ENCODE measurements around the gene SPRING1.

Gene SPRING1

DNA sequence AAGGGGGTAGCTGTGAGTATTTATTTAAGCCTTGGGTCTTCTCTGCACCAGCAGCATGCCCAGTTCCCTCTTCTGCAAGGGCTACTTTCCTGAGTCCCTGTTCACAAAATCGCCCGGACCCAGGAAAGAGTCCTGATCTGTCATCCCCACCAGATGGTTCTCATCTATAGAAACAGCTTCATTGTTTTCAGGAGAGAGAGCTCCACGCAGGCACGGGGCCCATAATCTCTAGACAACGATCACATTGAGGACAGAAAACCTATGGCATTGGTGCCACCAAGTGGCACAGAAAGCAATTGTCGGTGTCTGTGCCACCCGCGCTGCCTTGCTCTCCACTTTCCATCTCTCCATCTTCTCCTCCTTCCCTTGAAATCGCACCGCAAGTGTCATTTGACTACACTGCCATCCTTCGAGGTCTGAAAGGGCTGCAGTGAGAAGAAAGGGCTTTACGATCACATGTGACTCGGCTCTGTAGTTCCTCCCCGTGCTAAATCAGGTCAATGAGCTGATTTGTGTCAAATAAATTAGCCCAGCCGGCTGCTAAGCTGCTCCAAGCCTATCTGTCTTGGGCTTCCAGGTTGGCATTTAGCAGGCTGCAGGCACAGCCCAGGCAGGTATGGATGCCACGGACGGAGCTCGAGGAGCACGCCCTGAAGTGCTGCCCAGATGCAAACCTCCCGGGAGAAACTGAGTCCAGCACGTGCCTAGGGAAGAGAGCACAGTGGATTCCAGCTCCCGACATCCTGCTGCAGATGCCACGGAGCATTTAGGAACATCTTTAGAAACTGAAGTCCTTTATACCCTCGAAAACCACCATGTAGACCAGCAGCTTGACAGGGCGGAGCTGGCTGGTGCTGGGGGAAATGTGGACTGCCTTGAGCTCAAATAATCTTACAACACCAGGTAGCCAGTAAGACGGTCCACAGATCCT lies 28.8 kb downstream of the SPRING1 start:
- peaks cover 36% of the 10 kb centered on the region for H3K27me3 Mint-ChIP-seq (ENCODE audit: low read depth)
- H3K4me1 Mint-ChIP-seq, result peaks cover 52% of the 10 kb centered on the region
- no peaks in the 10 kb centered on the region for H3K9me3 Mint-ChIP-seq
- peaks cover 8% of the 10 kb centered on the region for H3K36me3 Mint-ChIP-seq (ENCODE audit: low read depth)
- TF ChIP-seq, protein P1, sequence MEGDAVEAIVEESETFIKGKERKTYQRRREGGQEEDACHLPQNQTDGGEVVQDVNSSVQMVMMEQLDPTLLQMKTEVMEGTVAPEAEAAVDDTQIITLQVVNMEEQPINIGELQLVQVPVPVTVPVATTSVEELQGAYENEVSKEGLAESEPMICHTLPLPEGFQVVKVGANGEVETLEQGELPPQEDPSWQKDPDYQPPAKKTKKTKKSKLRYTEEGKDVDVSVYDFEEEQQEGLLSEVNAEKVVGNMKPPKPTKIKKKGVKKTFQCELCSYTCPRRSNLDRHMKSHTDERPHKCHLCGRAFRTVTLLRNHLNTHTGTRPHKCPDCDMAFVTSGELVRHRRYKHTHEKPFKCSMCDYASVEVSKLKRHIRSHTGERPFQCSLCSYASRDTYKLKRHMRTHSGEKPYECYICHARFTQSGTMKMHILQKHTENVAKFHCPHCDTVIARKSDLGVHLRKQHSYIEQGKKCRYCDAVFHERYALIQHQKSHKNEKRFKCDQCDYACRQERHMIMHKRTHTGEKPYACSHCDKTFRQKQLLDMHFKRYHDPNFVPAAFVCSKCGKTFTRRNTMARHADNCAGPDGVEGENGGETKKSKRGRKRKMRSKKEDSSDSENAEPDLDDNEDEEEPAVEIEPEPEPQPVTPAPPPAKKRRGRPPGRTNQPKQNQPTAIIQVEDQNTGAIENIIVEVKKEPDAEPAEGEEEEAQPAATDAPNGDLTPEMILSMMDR (IDR thresholded peaks at IDR 0.05; ENCODE audit: unreplicated experiment in 3 of 3), result peak; percentile 54 to 66 (median 62)
- peak overlapping the region in 2 of 3 experiments; percentile 9 to 30 for H3K4me3 Mint-ChIP-seq
- H3K27ac Mint-ChIP-seq, result peak overlapping the region in 1 of 3 experiments; percentile 44

DNA sequence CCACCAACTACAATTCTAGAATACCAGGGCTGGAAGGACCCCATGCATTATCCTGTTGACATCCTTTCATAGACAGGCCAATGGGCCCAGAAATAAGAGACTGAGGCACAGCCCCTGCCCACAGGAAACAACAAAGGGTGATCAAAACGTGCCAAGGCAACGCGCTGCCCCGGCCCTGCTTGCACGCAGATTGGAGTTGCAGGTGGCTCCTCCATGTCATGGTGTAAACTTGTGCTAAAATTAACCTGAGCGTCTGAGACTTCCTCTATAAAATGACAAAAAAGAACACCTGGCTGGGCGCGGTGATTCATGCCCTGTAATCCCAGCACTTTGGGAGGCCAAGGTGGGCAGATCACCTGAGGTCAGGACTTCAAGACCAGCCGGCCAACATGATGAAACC lies 30.1 kb downstream of the SPRING1 start:
- peaks cover 8% of the 10 kb centered on the region for H3K36me3 Mint-ChIP-seq (ENCODE audit: low read depth)

DNA sequence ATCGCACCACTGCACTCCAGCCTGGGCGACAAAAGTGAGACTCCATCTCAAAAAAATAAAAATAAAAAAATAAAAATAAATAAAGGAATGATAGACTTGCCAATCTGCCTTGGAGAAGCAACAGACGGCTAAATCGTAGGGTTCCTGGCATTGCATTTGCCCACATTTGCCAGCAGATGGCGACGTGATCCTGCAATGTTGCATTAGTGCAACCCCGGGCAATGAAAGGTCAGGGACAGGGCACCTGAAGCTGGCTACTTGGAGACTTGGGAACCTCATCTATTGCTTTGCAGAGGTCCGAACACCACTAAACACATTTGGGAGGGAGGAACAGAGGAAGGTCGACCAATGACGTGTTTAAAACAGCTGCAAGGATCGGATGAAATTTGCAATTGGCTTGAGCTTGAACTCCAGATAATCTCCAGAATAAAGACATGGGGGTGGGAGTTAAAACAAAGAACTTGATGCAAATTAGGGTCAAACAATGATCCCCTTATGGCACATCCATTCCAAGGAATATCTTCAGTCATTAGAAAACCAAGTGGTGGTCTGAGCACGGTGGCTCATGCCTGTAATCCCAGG lies 34.6 kb downstream of the SPRING1 start:
- H3K4me3 Mint-ChIP-seq, result no peak overlapping the region
- peaks cover 17% of the 10 kb centered on the region for H3K27me3 Mint-ChIP-seq (ENCODE audit: low read depth)
- TF ChIP-seq, protein P1 (IDR thresholded peaks at IDR 0.05; ENCODE audit: unreplicated experiment in 3 of 3), result peak; percentile 90 to 95 (median 95)
- no peak overlapping the region for H3K27ac Mint-ChIP-seq
- no peaks in the 10 kb centered on the region for H3K36me3 Mint-ChIP-seq (ENCODE audit: low read depth)
- peaks cover 10% of the 10 kb centered on the region for H3K4me1 Mint-ChIP-seq
- H3K9me3 Mint-ChIP-seq, result peaks cover 2% of the 10 kb centered on the region

More for the DNA sequence above, 30.1 kb downstream of the SPRING1 start:
- TF ChIP-seq, protein P1 (IDR thresholded peaks at IDR 0.05; ENCODE audit: unreplicated experiment in 3 of 3), result no peak
- H3K4me1 Mint-ChIP-seq, result peaks cover 44% of the 10 kb centered on the region
- peaks cover 2% of the 10 kb centered on the region for H3K9me3 Mint-ChIP-seq
- H3K27me3 Mint-ChIP-seq (ENCODE audit: low read depth), result peaks cover 36% of the 10 kb centered on the region
- no peak overlapping the region for H3K4me3 Mint-ChIP-seq
- no peak overlapping the region for H3K27ac Mint-ChIP-seq

DNA sequence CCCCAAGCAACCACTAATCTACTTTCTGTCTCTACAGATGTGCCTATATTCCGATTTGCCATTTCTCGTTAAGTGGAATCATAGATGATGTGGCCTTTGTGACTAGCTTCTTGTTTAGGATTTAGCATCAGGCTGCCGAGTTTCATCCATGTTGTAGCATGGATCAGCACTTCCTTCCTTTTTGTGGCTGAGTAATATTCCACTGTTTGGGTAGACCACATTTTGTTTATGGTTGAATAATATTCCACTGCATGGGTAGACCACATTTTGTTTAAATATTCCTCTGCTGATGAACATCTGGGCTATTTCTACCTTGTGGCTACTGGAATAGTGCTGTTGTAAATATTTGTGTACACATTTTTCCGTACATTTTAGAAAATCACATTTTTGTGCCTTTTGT lies 36.4 kb downstream of the SPRING1 start:
- H3K4me3 Mint-ChIP-seq, result no peak overlapping the region
- TF ChIP-seq, protein P1 (IDR thresholded peaks at IDR 0.05; ENCODE audit: unreplicated experiment in 3 of 3), result no peak
- H3K9me3 Mint-ChIP-seq, result peaks cover 2% of the 10 kb centered on the region
- no peak overlapping the region for H3K27ac Mint-ChIP-seq
- peaks cover 12% of the 10 kb centered on the region for H3K27me3 Mint-ChIP-seq (ENCODE audit: low read depth)
- H3K4me1 Mint-ChIP-seq, result peaks cover 10% of the 10 kb centered on the region
- no peaks in the 10 kb centered on the region for H3K36me3 Mint-ChIP-seq (ENCODE audit: low read depth)

DNA sequence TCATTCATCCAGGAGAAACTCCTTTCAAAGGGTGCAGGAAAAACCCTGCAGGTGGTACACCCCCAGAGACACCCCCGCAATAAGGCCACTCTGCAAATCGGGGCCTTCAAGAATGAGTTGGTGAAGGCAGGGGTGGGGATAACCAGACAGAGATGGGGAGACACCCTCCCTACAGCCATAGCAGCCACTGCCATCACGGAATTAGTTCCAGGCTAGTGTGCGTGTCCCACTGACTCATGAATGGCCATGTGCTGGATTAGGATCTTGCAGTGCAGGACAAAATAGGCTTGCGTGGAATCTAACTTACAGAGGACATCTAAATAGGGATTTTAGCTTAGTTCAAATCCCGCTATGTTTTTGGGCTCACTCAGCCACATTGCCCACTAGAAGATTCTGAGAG lies 37.8 kb downstream of the SPRING1 start:
- Mint-ChIP-seq H3K27ac (no peak overlapping the region), H3K4me1 (peaks cover 17% of the 10 kb centered on the region), H3K9me3 (peaks cover 2% of the 10 kb centered on the region), H3K36me3 (ENCODE audit: low read depth) (no peaks in the 10 kb centered on the region), H3K4me3 (no peak overlapping the region), H3K27me3 (ENCODE audit: low read depth) (peaks cover 18% of the 10 kb centered on the region)
- TF ChIP-seq, protein P1 (IDR thresholded peaks at IDR 0.05; ENCODE audit: unreplicated experiment in 3 of 3), result no peak
